ENCODE data around the gene CMTM6. TPM values are rescaled to one million over a fixed set of nuclear protein-coding genes. Genes with fewer than 3 reads are reported as not detected.
"Not testable (repeated sequence)": the region's sequence is repeated elsewhere in the genome, so short reads cannot be mapped to it uniquely, and the experiment has no call there.

The CMTM6 gene
- total RNA-seq, 1 donor from 2014 or later, result 90.1 TPM

DNA sequence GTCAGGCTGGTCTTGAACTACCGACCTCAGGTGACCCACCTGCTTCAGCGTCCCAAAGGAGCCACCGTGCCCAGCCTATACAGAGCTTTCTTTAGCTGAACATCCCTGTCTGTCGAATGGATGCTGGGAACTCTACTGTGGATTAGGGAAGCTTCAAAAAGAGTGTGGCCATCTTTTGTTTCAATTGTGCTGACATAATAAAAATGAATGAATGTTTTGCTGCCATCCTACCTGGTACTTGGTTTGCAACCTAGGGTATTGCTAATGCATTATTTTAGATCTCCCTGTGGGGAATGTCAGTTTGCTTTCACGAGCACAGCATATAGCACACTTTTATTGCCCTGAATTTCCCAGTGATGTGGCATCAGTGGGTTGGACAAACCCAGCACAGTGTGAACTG, 32.3 kb downstream of the CMTM6 start:
- H3K27me3 Mint-ChIP-seq, result no peaks in the 10 kb centered on the region
- POLR2A ChIA-PET, result interaction anchor here (0.6 to 4.6 kb wide), 12 partner anchors 10 to 600 kb away, joined by 3 to 63 read pairs (median 3); partner anchors contain the start of gene CMTM7
- ATAC-seq (ENCODE audit: low read depth), result no peak
- TF ChIP-seq, protein P1, sequence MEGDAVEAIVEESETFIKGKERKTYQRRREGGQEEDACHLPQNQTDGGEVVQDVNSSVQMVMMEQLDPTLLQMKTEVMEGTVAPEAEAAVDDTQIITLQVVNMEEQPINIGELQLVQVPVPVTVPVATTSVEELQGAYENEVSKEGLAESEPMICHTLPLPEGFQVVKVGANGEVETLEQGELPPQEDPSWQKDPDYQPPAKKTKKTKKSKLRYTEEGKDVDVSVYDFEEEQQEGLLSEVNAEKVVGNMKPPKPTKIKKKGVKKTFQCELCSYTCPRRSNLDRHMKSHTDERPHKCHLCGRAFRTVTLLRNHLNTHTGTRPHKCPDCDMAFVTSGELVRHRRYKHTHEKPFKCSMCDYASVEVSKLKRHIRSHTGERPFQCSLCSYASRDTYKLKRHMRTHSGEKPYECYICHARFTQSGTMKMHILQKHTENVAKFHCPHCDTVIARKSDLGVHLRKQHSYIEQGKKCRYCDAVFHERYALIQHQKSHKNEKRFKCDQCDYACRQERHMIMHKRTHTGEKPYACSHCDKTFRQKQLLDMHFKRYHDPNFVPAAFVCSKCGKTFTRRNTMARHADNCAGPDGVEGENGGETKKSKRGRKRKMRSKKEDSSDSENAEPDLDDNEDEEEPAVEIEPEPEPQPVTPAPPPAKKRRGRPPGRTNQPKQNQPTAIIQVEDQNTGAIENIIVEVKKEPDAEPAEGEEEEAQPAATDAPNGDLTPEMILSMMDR (IDR thresholded peaks at IDR 0.05), result no peak
- peaks cover 68% of the 10 kb centered on the region for H3K4me1 Mint-ChIP-seq
- H3K36me3 Mint-ChIP-seq (ENCODE audit: low read depth), result peaks cover 64% of the 10 kb centered on the region
- no peak for DNase-seq
- peak overlapping the region; percentile 84 for H3K27ac Mint-ChIP-seq
- intact Hi-C loops (cut with micrococcal nuclease), result loop anchor here (2.0 kb wide), 1 partner anchor 32 kb away; the partner anchor contains the start of gene CMTM6
- H3K4me3 Mint-ChIP-seq, result no peak overlapping the region
- H3K9me3 Mint-ChIP-seq, result no peaks in the 10 kb centered on the region
- CTCF ChIA-PET, result interaction anchor here (1.3 to 6.8 kb wide), 7 partner anchors 12 to 173 kb away, joined by 4 to 174 read pairs (median 43); no protein-coding TSS in a partner anchor

DNA sequence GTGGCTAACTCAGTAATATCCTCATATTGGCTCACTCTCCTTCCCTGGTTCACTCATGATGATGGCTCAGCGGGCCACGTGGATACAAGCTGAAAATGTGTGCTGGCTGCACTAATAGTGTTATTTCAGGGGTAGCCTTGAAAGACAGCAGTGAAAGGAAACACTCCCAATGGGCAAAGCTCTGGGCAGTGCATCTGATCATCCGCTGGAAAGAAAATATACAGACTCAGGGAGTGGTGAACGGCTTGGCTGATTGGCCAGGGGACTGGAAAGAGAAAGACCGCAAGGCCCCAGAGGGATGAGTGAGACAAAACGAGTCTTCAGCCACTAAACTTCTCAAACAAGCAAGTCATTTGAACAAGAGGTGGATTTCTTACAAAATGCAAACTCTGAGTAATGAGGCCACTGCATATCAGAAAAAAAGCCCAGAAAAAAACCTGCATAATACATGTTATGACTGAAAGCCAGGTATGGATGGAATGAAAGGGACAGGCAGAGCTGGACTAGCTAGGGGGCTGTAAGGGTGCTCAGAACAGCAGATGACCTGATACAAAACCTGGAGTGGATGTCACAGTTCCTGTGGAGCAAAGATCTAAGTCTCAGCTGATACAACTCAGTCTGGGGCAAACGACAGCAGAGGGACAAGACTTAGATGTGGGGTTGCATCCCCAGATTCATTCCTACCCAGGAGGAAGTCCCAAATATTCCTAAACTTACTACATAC, 33.3 kb downstream of the CMTM6 start:
- intact Hi-C loops (cut with micrococcal nuclease), result loop anchor here (2.0 kb wide), 2 partner anchors 15 to 291 kb away; no protein-coding TSS in a partner anchor
- H3K9me3 Mint-ChIP-seq, result no peaks in the 10 kb centered on the region
- POLR2A ChIA-PET, result interaction anchor here (0.7 to 4.6 kb wide), 11 partner anchors 10 to 599 kb away, joined by 3 to 63 read pairs (median 3); partner anchors contain the start of gene CMTM7
- H3K27me3 Mint-ChIP-seq, result no peaks in the 10 kb centered on the region
- CTCF ChIA-PET, result interaction anchor here (0.6 to 6.8 kb wide), 11 partner anchors 12 to 172 kb away, joined by 3 to 174 read pairs (median 20); no protein-coding TSS in a partner anchor
- no peak for DNase-seq
- peak overlapping the region; percentile 84 for H3K27ac Mint-ChIP-seq
- H3K4me1 Mint-ChIP-seq, result peaks cover 67% of the 10 kb centered on the region
- ATAC-seq (ENCODE audit: low read depth), result peak; percentile 2
- TF ChIP-seq, protein P1 (IDR thresholded peaks at IDR 0.05), result no peak
- H3K36me3 Mint-ChIP-seq (ENCODE audit: low read depth), result peaks cover 63% of the 10 kb centered on the region
- peak overlapping the region; percentile 25 for H3K4me3 Mint-ChIP-seq

DNA sequence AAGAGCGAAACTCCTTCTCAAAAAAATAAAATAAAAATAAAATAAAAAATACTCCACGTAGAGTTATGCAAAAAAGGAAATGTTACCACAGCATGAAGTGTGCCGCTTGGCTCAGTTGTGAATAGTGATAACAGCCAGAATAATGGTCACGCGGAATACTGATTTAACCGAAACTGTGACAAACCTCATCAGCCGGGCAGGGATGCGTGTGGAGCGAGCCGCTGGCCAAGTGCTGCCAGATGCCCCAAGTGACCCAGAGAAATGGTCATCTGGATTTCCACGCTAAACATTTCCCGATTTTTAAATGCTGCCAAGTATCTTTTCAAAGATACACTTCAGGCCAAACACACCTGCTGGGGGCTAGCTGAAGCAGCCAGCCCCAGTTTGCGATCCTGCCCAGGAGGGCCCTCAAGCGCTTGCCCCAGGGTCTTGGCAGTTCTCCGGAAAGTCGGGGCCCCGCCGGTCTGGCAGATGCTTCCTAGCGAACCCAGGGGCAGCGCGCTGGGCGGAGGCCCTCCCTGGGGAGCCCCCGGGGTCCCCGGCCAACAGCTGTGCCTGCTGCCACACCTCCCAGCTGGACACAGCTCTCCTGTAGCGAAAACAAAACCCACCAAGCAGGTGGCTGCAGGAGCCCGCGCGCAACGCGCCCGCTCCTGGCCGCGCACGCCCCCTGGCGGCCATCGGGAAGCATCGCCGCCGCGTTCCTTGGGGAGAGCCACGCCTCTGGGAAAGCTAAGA, 35.1 kb downstream of the CMTM6 start:
- Mint-ChIP-seq H3K27ac (peak overlapping the region; percentile 84), H3K4me3 (peak overlapping the region; percentile 56), H3K36me3 (ENCODE audit: low read depth) (peaks cover 51% of the 10 kb centered on the region), H3K4me1 (peaks cover 62% of the 10 kb centered on the region), H3K9me3 (no peaks in the 10 kb centered on the region), H3K27me3 (no peaks in the 10 kb centered on the region)
- DNase-seq (peak; percentile 84), ATAC-seq (ENCODE audit: low read depth) (peak; percentile 79)
- TF ChIP-seq, protein P1 (IDR thresholded peaks at IDR 0.05), result peak; percentile 90
- CTCF ChIA-PET, result interaction anchor here (0.6 to 6.8 kb wide), 42 partner anchors 10 to 743 kb away, joined by 3 to 174 read pairs (median 5); partner anchors contain the start of genes CMTM6 and CMTM7
- intact Hi-C loops (cut with micrococcal nuclease), result loop anchor here (1.0 to 2.0 kb wide), 9 partner anchors 9 to 289 kb away; partner anchors contain the start of gene CMTM7
- POLR2A ChIA-PET, result interaction anchor here (0.8 to 4.6 kb wide), 23 partner anchors 8 to 172 kb away, joined by 3 to 63 read pairs (median 6); partner anchors contain the start of genes CMTM6, CMTM7 and DYNC1LI1

DNA sequence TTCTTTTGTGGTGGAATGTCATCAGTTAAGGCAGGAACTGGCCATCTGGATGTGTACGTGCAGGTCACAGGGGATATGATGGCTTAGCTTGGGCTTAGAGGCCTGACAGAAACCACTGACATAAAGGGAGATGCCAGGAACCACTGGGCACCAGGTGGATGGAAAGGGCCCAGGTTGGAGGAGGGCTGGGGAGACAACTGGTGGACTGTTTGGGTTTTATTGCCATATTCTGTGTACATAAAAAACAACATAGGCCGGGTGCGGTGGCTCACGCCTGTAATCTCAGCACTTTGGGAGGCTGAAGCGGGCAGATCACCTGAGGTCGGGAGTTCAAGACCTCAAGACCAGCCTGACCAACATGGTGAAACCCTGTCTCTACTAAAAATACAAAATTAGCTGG, 35.8 kb downstream of the CMTM6 start:
- CTCF ChIA-PET, result interaction anchor here (0.8 to 6.8 kb wide), 16 partner anchors 11 to 290 kb away, joined by 3 to 174 read pairs (median 12); partner anchors contain the start of gene CMTM7
- ATAC-seq (ENCODE audit: low read depth); H3K27me3 Mint-ChIP-seq; DNase-seq; H3K9me3 Mint-ChIP-seq: not testable (repeated sequence)
- Mint-ChIP-seq H3K4me3 (peak overlapping the region; percentile 26), H3K36me3 (ENCODE audit: low read depth) (peaks cover 47% of the 10 kb centered on the region), H3K27ac (peak overlapping the region; percentile 71), H3K4me1 (peaks cover 61% of the 10 kb centered on the region)
- intact Hi-C loops (cut with micrococcal nuclease), result loop anchor here (1.0 kb wide), 6 partner anchors 9 to 92 kb away; partner anchors contain the start of gene CMTM7
- POLR2A ChIA-PET, result interaction anchor here (1.4 to 4.6 kb wide), 6 partner anchors 9 to 75 kb away, joined by 6 to 63 read pairs (median 16); partner anchors contain the start of gene CMTM7

DNA sequence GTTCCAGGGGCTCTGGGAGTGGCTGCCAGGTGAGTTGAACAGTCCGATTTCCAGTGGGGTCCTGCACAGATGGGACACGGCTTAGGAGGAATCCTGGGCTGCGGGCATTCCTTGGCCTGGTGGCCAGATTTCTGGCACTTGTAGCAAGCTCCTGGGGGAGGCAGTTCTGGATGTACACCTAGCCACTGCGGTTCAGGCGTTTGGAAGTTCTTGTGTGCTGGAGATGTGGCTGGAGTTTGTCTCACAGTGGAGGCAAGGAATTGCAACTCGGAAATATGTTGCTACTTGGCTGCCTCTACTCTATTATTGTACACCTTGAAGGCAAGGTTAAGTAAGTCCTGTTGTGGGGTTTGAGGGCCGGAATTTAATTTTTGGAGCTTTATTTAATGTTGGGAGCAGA, 37.9 kb downstream of the CMTM6 start:
- intact Hi-C loops (cut with micrococcal nuclease), result not testable (repeated sequence)

DNA sequence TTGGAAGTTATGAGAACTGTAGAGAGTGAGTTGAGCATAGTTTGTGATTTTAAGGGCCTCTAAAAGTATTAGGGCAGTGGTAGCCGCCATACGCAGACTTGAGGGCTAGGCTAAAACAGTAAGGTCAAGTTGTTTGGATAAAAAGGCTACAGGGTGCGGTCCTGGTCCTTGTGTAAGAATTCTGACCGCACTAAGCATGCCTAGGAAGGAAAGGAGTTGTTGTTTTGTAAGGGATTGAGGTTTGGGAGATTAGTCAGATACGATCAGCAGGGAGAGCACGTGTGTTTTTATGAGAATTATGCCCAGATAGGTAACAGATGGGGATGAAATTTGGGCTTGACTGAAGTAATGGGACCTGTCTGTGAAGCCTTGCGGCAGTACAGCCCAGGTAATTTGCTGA, 39.2 kb downstream of the CMTM6 start:
- CTCF ChIA-PET; H3K4me3 Mint-ChIP-seq; POLR2A ChIA-PET; ATAC-seq (ENCODE audit: low read depth); H3K27ac Mint-ChIP-seq; H3K9me3 Mint-ChIP-seq; DNase-seq; H3K27me3 Mint-ChIP-seq; intact Hi-C loops (cut with micrococcal nuclease): not testable (repeated sequence)
- H3K36me3 Mint-ChIP-seq (ENCODE audit: low read depth), result peaks cover 20% of the 10 kb centered on the region
- peaks cover 50% of the 10 kb centered on the region for H3K4me1 Mint-ChIP-seq

More for the DNA sequence above, 37.9 kb downstream of the CMTM6 start:
- H3K27me3 Mint-ChIP-seq; H3K4me3 Mint-ChIP-seq; DNase-seq; H3K9me3 Mint-ChIP-seq; POLR2A ChIA-PET; ATAC-seq (ENCODE audit: low read depth): not testable (repeated sequence)
- CTCF ChIA-PET, result interaction anchor here (1.0 to 1.1 kb wide), 2 partner anchors 88 to 90 kb away, joined by 3 read pairs; no protein-coding TSS in a partner anchor
- H3K36me3 Mint-ChIP-seq (ENCODE audit: low read depth), result peaks cover 32% of the 10 kb centered on the region
- H3K4me1 Mint-ChIP-seq, result peaks cover 54% of the 10 kb centered on the region
- peak overlapping the region; percentile 43 for H3K27ac Mint-ChIP-seq

DNA sequence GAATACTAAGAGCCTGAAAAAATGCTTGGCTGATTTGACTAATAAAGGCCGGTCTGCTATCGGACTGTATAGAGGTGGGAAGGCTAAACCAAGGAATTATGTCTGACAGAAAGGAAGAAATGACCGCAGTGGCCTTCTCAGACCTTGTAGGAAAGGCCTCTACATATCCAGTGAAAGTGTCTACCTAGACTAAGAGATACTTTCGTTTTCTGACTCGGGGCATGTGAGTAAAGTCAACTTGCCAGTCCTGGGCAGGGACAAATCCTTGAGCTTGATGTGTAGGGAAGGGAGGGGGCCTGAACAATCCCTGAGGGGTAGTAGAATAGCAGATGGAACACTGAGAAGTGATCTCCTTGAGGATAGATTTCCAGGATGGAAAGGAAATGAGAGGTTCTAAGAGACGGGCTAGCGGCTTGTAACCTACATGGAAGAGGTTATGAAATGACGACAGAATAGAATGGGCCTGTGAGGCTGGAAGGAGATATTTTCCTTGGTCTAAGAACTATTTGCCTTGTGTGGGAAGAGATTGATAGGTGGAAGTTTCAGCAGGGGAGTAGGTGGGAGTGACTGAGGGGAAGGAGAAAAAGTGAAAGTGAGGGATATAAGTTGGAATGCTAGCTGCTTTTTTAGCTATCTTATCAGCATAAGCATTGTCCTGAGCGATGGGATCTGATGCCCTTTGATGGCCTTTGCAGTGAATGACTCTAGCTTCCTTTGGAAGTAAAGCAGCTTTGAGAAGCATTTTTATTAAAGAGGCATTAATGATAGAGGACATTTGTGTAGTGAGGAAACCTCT, 40.3 kb downstream of the CMTM6 start:
- H3K4me1 Mint-ChIP-seq, result peaks cover 51% of the 10 kb centered on the region
- H3K27ac Mint-ChIP-seq; intact Hi-C loops (cut with micrococcal nuclease); DNase-seq; ATAC-seq (ENCODE audit: low read depth); H3K4me3 Mint-ChIP-seq; H3K27me3 Mint-ChIP-seq; H3K9me3 Mint-ChIP-seq: not testable (repeated sequence)
- peaks cover 24% of the 10 kb centered on the region for H3K36me3 Mint-ChIP-seq (ENCODE audit: low read depth)
- ChIA-PET CTCF (interaction anchor here (1.0 kb wide), 1 partner anchor 86 kb away, joined by 3 read pairs; no protein-coding TSS in a partner anchor), POLR2A (interaction anchor here (0.9 to 3.6 kb wide), 2 partner anchors 23 to 42 kb away, joined by 3 to 33 read pairs; no protein-coding TSS in a partner anchor)

Data from activated B cell treated with CpG ODN at 0.5 μM for 24 hours (primary cell).